Endothelial cell of umbilical vein (primary cell): ENCODE measurements around the gene ZBTB4. TPM values are rescaled to one million over a fixed set of nuclear protein-coding genes. Genes with fewer than 3 reads are reported as not detected.

Source experiments
- BruUV-seq: library from RNA; stranded (reverse); fragments of 400-500 nt; replicated peaks from 2 replicates; lab custom pipeline; 2021; lab: Mats Ljungman, UMichigan
- CTCF ChIA-PET: fragments of 300-600, 350-600 bp; sonication (Branson Sonifier 250); formaldehyde crosslinking; loops from one replicate; lab custom pipeline; 2021; ENCODE audit warnings: antibody characterized with exemption, inconsistent platforms; lab: Charles Lee
- POLR2A ChIA-PET: fragments of 300-600, 350-600 bp; sonication (Branson Sonifier 250); formaldehyde crosslinking; loops from one replicate; lab custom pipeline; 2021; ENCODE audit warnings: antibody characterized with exemption, inconsistent platforms; lab: Charles Lee
- DNase-seq: peaks from one replicate; pipeline ENCODE4 v3.0.0-alpha.2; 2011; ENCODE audit warnings: low read depth, low spot score
- FAIRE-seq: peaks from 2 replicates; lab custom pipeline; 2011; peaks lifted over from hg19 to GRCh38; lab: Jason Lieb, UNC
- H2AFZ ChIP-seq: 2 replicates; pipeline ENCODE4 v1.6.0; 2012; ENCODE audit warnings: low read depth, low read length, control low read depth, inconsistent platforms
- H3K27ac ChIP-seq: 2 replicates; pipeline ENCODE4 v1.5.1; 2011; ENCODE audit warnings: low read depth, mild to moderate bottlenecking, control low read depth, low read length, moderate library complexity; ENCODE audit not compliant: insufficient read depth
- H3K27me3 ChIP-seq, 2 experiments: 2 replicates each; pipeline versions ENCODE4 v1.6.0 to v1.6.1; 2011; ENCODE audit warnings: low read length in 2 of 2, mixed read lengths in 1 of 2; ENCODE audit not compliant: control insufficient read depth in 2 of 2, insufficient read depth in 2 of 2
- H3K36me3 ChIP-seq, 2 experiments: 2 replicates in 1 of 2; 3 replicates in 1 of 2; pipeline ENCODE4 v1.5.1; 2011; ENCODE audit warnings: low read length in 2 of 2, mild to moderate bottlenecking in 1 of 2, moderate library complexity in 1 of 2; ENCODE audit not compliant: control insufficient read depth in 2 of 2, insufficient read depth in 2 of 2; ENCODE audit errors: extremely low read depth in 1 of 2
- H3K4me1 ChIP-seq: 3 replicates; pipeline ENCODE4 v1.5.1; 2011; ENCODE audit warnings: mild to moderate bottlenecking, low read length; ENCODE audit not compliant: control insufficient read depth, insufficient read depth; ENCODE audit errors: extremely low read depth
- H3K4me2 ChIP-seq: 2 replicates; pipeline ENCODE4 v1.6.1; 2011; ENCODE audit warnings: low read length, control low read depth, mixed read lengths; ENCODE audit not compliant: insufficient read depth
- H3K4me3 ChIP-seq, 3 experiments: fragments of 200-600 bp in 1 of 3; sonication (generic), shearing (Covaris generic) in 1 of 3; replicated peaks in 1 of 3; 2 replicates each; pipeline ENCODE4 v1.5.1; 2011 to 2016; ENCODE audit warnings: control low read depth in 3 of 3, low read length in 3 of 3, mild to moderate bottlenecking in 2 of 3, inconsistent platforms in 1 of 3, low read depth in 1 of 3, moderate library complexity in 1 of 3; ENCODE audit not compliant: insufficient read depth in 1 of 3
- H3K79me2 ChIP-seq: 2 replicates; pipeline ENCODE4 v1.6.0; 2012; ENCODE audit warnings: low read length, inconsistent platforms; ENCODE audit not compliant: control insufficient read depth, insufficient read depth
- H3K9ac ChIP-seq: replicated peaks from 2 replicates; pipeline ENCODE3; 2011; ENCODE audit warnings: low read length, control low read depth; ENCODE audit not compliant: insufficient read depth; ENCODE audit errors: extremely low read depth
- H3K9me1 ChIP-seq: replicated peaks from 3 replicates; pipeline ENCODE4 v1.6.0; 2011; ENCODE audit warnings: mild to moderate bottlenecking, low read length; ENCODE audit not compliant: control insufficient read depth, insufficient read depth; ENCODE audit errors: extremely low read depth
- H3K9me3 ChIP-seq: replicated peaks from 2 replicates; pipeline ENCODE4 v1.5.1; 2012; ENCODE audit warnings: low read length, inconsistent platforms; ENCODE audit not compliant: control insufficient read depth, insufficient read depth
- H4K20me1 ChIP-seq: replicated peaks from 2 replicates; pipeline ENCODE3; 2011; ENCODE audit warnings: mild to moderate bottlenecking, low read length; ENCODE audit not compliant: control insufficient read depth, insufficient read depth; ENCODE audit errors: extremely low read depth
- EZH2 ChIP-seq: IDR thresholded peaks from 2 replicates; pipeline ENCODE4 v1.6.1; 2012; ENCODE audit warnings: borderline replicate concordance, low read depth, mild to moderate bottlenecking, moderate library complexity, low read length, inconsistent platforms; ENCODE audit not compliant: severe bottlenecking
- FOS ChIP-seq: IDR thresholded peaks from 2 replicates; pipeline ENCODE4 v1.6.1; 2011; ENCODE audit warnings: mild to moderate bottlenecking, low read length, moderate library complexity, borderline replicate concordance; ENCODE audit not compliant: insufficient read depth
- GATA2 ChIP-seq: IDR thresholded peaks from 2 replicates; pipeline ENCODE4 v1.7.0; 2011; ENCODE audit warnings: low read depth, mild to moderate bottlenecking, moderate library complexity, mixed read lengths, low read length; ENCODE audit not compliant: insufficient read length, insufficient read depth
- JUN ChIP-seq: IDR thresholded peaks from 2 replicates; pipeline ENCODE4 v1.6.1; 2011; ENCODE audit warnings: borderline replicate concordance, low read depth; ENCODE audit not compliant: insufficient read length, insufficient read depth
- MYC ChIP-seq: IDR thresholded peaks from one replicate; pipeline ENCODE4 v1.6.1; 2011; ENCODE audit warnings: mild to moderate bottlenecking, low read depth, low read length
- POLR2A ChIP-seq: IDR thresholded peaks from 2 replicates; pipeline ENCODE4 v1.6.1; 2012; ENCODE audit warnings: low read depth, mild to moderate bottlenecking, control low read depth, low read length
- POLR2AphosphoS5 ChIP-seq: IDR thresholded peaks from 2 replicates; pipeline ENCODE4 v1.6.1; 2012; ENCODE audit warnings: low read depth, mild to moderate bottlenecking, control low read depth, low read length, moderate library complexity; ENCODE audit not compliant: insufficient read depth
- dilution Hi-C: fragments of 300-500 bp; cut with MboI; formaldehyde crosslinking; loops from one replicate; pipeline ENCODE4 v1.15.0; 2019; ENCODE audit warnings: low sequenced_read_pairs; ENCODE audit not compliant: extremely low pct_ligation_motif_present
- intact Hi-C: fragments of 100-400 bp; cut with micrococcal nuclease; formaldehyde crosslinking; loops from one replicate; pipeline ENCODE4 v1.10.0; 2022
- polyA plus RNA-seq, 4 experiments: library from polyadenylated mRNA; depleted of rRNA in 3 of 4; stranded (reverse) in 3 of 4; unstranded in 1 of 4; fragments of >200 nt; gene quantifications; 2 replicates each; pipeline versions ENCODE4 v1.2.1 to v1.2.3, GENCODE V29; 2011 to 2012; ENCODE audit warnings: missing spikeins in 1 of 4
- total RNA-seq: library from RNA; stranded (reverse); gene quantifications from 2 replicates; pipeline ENCODE4 v1.2.3, GENCODE V29; 2021
- TF ChIP-seq, protein P1 (sequence below): IDR thresholded peaks from 2 replicates; pipeline ENCODE4 v1.6.1; 2011; ENCODE audit not compliant: insufficient read depth, insufficient read length
- TF ChIP-seq, protein P2 (sequence below), 2 donors: IDR thresholded peaks; 1 replicate in 1 of 2; 2 replicates in 1 of 2; pipeline ENCODE4 v1.5.1; 2011; ENCODE audit warnings: low read length in 2 of 2, mild to moderate bottlenecking in 2 of 2, moderate library complexity in 2 of 2, control low read depth in 1 of 2, inconsistent platforms in 1 of 2, low read depth in 1 of 2; ENCODE audit not compliant: insufficient read depth in 1 of 2; ENCODE audit errors: extremely low read depth in 1 of 2

ZBTB4 gene
- total and polyA plus RNA-seq, 2 donors (not counting 3 experiments of a cell fraction or from before 2014, with no cell fraction given), result 15.1 to 26.5 TPM

DNA sequence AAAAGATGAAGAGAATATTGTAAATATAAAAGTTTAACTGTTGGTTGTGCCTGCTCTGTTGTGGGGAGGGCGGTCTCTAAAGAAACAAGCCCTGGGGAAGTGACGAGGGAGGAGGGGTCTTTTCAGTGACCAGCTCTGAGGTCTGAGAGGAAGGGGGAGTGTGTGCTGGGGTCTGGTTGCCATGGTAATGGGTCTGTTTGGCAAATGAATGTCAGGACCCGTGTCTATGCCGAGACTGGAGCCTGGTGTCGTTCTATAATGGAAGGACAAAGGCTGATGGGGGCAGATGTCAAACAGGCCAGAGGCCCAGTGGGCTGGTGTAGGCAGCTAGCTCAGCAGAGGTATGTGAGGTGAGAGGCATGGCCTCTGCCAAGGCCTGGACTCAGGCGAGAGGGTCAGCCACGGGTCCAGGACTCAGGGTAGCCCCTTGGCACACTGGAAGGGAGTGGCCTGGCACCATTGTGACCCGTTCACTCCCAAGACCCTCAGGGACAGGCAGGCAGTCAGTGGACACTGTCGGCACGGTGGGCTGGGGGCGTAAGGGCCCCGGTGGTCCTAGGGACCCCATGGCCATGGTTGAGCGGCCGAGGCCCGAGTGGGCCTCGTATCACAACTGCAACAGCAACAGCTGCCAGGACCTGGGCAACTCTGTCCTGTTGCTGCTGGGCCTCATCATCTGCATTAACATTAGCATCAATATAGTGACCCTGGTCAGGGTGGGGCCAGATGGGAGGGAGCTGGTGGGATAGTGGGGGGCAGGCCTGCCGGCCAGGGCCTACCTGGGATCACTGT, 59.4 kb downstream of the ZBTB4 start, which contains the start of gene SPEM1:
Gene SPEM1 (plus strand): TSS at position 506 of the 792 bp plus-strand sequence. CDS start 61 bp downstream, at position 567.
- no peak within 1 kb of the TSS for H3K4me2 ChIP-seq
- H3K4me3 ChIP-seq, result no peak within 1 kb of the TSS
- H3K9me3 ChIP-seq, result no peaks in the 10 kb centered on the region
- no peak within 1 kb of the TSS for H3K9ac ChIP-seq
- BruUV-seq, result no TSS peak
- TF ChIP-seq POLR2A (no peak), POLR2AphosphoS5 (no peak), EZH2 (no peak), GATA2 (no peak), MYC (no peak), FOS (no peak), JUN (no peak)
- TF ChIP-seq, protein P1, sequence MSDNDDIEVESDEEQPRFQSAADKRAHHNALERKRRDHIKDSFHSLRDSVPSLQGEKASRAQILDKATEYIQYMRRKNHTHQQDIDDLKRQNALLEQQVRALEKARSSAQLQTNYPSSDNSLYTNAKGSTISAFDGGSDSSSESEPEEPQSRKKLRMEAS, result no peak
- TF ChIP-seq, protein P2, sequence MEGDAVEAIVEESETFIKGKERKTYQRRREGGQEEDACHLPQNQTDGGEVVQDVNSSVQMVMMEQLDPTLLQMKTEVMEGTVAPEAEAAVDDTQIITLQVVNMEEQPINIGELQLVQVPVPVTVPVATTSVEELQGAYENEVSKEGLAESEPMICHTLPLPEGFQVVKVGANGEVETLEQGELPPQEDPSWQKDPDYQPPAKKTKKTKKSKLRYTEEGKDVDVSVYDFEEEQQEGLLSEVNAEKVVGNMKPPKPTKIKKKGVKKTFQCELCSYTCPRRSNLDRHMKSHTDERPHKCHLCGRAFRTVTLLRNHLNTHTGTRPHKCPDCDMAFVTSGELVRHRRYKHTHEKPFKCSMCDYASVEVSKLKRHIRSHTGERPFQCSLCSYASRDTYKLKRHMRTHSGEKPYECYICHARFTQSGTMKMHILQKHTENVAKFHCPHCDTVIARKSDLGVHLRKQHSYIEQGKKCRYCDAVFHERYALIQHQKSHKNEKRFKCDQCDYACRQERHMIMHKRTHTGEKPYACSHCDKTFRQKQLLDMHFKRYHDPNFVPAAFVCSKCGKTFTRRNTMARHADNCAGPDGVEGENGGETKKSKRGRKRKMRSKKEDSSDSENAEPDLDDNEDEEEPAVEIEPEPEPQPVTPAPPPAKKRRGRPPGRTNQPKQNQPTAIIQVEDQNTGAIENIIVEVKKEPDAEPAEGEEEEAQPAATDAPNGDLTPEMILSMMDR (IDR thresholded peaks at IDR 0.05; ENCODE audit: extremely low read depth in 1 of 2, insufficient read depth in 1 of 2, low read depth in 1 of 2, low read length in 2 of 2), result no peak
- peaks cover 0 to 2% of the 10 kb centered on the region in 2 experiments for H3K36me3 ChIP-seq
- POLR2A ChIA-PET, result no interaction called here
- no peak within 1 kb of the TSS for H2AFZ ChIP-seq
- DNase-seq (no peak), FAIRE-seq (no peak)
- CTCF ChIA-PET, result interaction anchor here (0.6 to 0.9 kb wide), 3 partner anchors 11 to 61 kb away, joined by 3 read pairs; partner anchors contain the start of gene TMEM102
- no peaks in the 10 kb centered on the region for H3K79me2 ChIP-seq
- H3K4me1 ChIP-seq, result no peaks in the 10 kb centered on the region
- intact Hi-C loops, result no loop called here
- H3K27ac ChIP-seq, result no peak within 1 kb of the TSS
- no peaks in the 10 kb centered on the region for H3K27me3 ChIP-seq
- H3K9me1 ChIP-seq, result no peaks in the 10 kb centered on the region
- no peaks in the 10 kb centered on the region for H4K20me1 ChIP-seq
- dilution Hi-C loops, result no loop called here
